Stimulated activated CD4-positive, alpha-beta T cell treated with anti-CD3 and anti-CD28 coated beads, TNF-alpha, amount 100 ng/mL, for 1 hour (primary cell): Measurements from ENCODE around the gene ATP6V1B1.
"Not testable (repeated sequence)": the region's sequence is repeated elsewhere in the genome, so short reads cannot be mapped to it uniquely, and the experiment has no call there.

Experiments used
- DNase-seq, 3 donors: peaks; one replicate each; pipeline ENCODE4 v3.0.0-alpha.2; 2020; ENCODE audit warnings: low read depth in 3 of 3, low spot score in 1 of 3

ATP6V1B1 gene

DNA sequence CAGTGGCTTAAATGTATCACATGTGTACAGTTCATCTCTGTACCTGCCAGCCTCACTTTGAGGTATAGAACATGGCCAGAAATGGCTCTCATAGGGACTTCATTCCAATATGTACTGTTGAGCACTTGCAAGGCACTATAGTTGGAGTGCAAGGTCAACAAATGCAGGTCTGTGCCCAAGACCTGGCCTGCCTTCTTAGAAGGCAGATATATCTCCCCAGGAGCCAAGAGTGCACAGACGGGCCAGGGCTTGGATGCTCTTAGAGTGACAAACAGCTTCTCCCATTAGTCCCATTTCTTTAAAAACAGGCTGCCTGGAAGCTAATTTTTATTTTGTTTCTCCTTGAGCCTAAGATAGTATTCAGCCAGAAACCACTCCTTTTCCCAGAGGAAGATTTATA is 51.7 kb downstream of the ATP6V1B1 start:
- no peak for DNase-seq

DNA sequence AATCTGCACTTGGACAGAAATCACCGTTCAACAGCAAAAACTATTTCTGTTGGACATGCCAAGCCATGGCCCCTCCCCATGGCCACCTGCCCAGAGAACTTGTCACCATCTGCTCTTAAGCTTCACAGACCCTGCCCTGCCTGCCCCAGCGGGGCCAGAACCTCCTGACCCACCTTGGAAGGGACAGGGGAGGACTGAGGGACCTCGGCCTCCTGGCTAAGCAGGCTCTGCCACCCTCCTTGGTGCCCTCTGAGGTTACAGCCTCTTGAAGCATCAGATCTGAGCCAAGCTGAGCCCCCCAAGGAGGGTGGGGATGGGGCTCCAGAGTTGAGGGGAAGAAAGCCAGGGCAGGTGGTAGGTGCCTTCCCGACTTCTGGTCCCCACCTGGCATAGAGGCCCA is 52.5 kb downstream of the ATP6V1B1 start:
- DNase-seq: no peak

DNA sequence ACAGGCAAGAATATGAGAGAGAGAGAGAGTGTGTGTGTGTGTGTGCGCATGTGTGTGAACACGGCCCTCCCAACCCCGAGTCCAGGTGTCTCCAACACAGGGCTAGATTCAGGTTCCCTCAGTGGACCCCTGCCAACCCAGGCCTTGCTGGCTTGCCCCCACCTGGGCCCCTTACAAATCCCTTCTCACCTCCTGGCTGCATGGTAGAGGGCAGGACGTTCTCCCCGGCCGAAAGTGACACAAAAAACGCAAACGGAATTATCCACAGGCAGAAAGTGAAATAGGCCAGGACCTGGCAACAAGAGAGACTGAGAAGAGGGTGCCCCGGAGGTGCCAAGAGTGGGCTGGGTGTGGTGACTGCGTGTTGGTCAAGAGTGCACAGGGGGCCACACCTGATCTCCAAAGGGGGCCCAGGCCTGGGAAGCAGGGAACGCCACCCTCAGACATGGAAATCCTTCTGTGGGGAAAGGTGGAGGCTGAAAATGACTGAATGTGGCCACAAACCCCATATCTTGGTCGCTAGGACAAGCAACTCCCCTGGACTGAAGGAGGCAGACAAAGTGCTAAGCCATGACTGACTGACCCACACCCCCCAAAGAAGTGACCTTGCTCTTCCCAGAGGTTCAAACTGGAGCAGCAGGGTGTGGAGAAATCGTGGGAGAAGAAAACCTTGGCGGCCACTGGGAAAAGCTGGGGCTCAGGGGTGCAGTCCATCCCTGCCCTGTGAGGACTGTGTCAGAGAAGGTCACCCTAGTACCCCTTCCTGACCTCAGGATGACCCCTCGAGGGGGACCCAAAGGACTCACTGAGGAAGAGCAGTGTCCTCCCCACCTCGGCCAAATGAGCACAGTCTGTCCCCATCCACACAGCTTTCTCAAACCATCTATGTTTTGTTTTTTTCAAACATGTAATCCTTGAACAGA is 53.3 kb downstream of the ATP6V1B1 start:
- DNase-seq: no peak

DNA sequence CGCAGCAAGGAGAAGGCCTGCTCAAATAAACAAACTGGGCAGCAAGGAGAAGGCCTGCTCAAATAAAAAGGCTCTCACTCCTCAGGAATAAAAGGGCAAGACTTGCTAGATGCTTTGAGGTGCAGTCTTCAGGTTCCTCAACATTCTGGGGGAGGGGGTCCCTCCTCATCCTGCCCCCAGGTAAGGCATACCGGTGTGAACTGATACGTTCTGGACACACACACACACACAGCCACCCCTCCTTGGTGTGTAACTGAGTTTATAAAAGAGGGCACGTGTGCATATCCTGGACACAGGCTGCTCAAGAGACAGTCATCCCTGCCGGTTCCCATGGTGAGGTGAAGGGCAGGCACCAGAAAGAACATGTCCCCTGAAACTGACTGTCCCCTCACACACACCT is 54.5 kb downstream of the ATP6V1B1 start:
- DNase-seq: no peak

DNA sequence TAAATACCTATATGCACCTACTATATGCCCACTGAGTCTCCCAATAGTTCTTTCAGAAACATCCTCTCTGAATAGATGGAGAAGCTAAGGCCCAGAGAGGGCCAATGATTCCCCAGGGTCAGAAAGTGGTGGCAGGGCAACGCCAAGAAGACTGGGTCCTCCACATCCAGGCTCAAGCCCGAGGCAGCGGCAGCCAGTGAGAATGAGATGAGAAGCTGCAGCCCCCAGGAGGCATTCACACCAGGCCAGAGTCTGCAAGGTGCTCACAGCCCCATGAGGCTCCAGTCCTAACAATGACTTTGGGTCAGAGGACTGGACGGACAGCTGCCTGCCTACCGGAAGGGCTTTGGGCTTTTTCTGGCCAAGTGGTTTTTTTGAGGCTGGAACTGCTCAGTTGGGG is 55.4 kb downstream of the ATP6V1B1 start:
- DNase-seq: no peak

DNA sequence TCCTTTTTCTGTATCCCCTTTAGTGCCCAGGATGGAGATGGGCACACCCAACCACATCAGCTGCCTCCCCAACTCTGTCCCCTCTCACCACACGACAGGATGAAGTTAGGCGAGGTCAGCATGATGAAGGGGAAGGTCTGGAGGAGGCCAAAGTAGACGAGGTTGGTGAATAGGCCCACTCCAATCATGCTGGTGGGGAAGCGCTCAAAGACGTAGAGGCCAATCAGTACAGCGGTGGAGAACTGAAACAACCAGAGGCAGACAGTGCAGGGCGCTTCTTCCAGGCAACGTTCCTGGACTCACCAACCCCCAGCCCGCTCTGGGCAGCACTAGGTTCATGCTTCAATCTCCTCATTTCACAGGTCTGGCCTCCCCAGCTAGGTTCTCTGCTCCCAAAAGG is 56.0 kb downstream of the ATP6V1B1 start:
- DNase-seq: no peak

DNA sequence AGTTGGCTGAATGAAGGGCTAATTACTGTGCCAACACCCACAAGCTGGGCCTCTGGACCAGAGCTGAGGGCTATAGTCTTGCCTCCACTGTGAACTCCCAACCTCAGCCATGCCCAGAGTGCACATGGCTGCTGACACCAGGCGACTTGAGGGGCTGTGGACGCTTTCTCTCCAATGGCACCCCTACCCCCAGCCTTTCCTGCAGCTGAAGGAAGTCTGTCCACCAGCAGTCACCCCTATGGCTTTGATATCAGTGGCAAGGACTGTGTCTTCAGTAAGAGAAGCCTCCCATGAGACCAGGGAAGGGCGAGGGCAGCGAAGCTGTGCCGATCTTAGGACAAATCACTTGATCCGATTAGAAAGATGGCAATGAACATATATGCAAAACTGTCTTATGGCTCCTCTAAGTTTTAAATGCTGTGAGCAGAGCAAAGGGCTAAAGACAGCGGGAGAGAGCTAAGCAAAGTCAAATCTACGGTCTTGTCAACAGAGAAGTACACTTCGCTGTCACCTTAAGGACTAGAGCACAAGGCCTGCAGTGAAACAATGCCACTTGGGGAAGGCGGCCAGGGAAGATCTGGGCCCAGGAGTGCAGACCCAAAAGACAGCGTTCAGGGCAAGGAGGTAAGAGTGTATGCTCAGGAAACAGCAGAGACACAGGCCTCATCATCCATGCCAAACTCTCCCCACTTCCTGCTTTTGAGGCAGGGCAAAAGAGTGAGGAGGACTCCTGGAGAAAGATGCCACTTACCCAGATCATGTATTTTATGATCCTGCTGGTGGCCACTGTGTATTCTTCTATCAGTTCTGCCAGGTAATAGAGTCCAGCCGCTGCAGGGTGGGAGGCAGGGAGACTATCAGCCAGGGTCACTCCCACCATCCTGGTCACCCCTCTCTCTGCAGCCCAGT is 57.5 kb downstream of the ATP6V1B1 start:
- no peak for DNase-seq

DNA sequence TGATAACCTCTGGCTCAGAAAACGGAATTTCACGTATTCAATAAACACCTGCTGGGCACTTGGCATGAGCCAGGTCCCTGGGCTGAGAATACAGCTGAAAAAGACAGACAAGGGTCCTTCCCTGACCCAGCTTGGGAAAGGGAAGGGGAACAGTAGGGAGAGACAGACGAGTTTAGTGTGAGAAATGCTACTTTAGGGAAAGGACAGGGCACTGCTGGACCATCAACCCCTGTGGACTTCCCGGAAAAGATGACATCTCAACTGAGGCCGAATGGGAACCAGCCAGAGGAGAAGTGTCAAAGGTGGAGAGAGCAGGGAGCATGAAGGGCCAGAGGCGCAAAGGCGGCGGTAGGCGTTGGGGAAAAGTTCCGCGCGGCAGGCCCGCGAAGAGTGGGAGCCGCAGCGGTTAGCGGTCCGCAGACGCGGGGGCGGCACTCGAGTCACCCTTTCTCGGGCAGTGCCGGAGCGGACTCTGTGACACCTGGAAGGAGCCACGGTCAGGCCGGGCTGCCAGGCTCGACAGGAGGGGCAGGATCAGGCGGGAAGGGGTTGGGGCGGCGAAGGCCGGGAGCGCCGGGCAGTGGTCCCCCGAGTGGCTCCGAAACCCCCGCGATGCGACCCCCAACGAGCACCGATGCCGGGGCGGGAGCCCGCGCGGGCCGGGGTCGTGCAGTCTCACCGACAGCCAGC is 58.5 kb downstream of the ATP6V1B1 start:
- peak in 1 of 3 donors; percentile 39 for DNase-seq

DNA sequence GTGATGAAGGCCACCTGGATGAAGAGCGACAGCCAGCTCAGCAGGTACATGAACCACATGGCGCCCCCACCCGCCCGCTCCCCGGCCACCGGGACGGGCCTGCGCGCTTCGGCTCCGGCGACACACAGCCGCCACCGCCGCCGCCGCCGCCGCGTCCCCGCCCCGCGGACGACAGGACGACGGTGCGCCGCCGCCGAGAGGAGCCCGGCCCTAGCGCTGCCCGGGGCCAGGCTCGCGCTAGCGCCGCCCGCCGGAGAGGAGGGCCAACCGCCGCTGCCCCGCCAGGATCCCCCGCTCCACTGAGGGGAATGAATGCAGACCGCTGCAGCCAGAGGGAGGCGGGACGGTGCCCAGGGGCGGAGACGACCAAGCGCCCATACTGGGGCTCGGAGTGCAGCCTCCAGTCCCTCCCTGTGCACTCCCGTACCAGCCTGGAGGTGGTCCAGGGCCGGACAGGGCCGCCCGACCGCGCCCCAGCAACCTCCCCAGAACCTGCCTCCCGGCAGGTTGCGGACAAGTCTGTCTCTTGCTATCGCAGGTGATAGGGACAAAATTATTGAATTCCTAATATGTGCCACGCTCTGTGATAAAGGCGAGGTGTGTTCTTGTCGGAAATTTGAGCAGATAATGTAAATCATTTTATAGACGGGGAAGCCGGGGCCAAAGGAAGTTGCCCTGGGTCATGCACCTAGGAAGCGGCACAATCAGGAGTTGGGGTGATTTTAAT is 59.2 kb downstream of the ATP6V1B1 start, which contains the start of gene TEX261:
Gene TEX261 (minus strand): TSS at position 175 of the 727 bp plus-strand sequence. CDS start 116 bp downstream, at position 59.
- DNase-seq: peak; percentile 69 to 89 (median 80)

DNA sequence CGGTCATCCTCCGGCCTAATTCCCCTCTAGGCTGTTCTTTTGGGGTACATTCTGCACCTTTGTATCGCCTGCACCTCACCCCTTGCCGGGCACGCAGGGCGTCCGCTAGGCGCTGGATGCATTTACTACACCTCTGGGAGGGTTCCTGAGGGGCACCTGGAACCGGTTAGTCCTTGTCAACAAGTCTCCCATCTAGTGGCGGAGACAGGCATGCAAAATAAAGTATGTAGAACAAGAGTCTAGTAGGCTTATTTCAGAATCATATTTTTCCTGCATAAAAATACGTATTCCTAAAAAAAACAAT is 59.7 kb downstream of the ATP6V1B1 start:
- DNase-seq: no peak

DNA sequence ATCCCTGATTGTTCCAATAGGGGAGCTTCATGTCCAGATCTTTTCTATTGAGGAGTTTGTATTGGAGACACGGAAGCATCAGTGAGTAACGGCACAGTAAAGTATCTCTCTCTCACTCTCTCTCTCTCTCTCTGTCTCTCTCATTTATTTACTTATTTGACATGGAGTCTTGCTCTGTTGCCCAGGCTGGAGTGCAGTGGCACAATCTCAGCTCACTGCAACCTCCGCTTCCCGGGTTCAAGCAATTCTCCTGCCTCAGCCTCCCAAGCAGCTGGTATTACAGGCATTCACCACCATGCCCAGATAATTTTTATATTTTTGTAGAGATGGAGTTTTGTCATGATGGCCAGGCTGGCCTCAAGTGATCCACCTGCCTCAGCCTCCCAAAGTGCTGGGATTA is 63.2 kb downstream of the ATP6V1B1 start:
- not testable (repeated sequence) for DNase-seq

DNA sequence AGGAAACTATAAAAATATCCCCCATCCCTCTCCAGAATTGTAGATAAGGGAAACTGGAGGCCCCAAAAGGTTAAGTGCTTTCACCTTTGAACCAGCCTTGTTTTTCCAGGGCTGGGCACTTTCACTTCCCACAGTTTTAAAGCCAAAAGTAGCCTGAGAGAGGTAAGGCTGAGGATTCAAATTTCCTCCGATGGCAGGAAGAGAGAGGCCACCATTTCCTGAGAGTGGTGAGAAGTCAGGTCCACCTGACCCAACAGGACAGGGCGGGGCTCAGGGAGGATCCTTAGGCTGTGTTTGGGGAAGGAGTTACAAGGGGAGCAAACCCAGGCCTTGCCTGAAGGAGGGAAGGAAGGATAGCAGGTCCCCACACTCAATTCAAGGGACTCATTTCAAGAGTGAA is 63.7 kb downstream of the ATP6V1B1 start:
- DNase-seq: no peak

DNA sequence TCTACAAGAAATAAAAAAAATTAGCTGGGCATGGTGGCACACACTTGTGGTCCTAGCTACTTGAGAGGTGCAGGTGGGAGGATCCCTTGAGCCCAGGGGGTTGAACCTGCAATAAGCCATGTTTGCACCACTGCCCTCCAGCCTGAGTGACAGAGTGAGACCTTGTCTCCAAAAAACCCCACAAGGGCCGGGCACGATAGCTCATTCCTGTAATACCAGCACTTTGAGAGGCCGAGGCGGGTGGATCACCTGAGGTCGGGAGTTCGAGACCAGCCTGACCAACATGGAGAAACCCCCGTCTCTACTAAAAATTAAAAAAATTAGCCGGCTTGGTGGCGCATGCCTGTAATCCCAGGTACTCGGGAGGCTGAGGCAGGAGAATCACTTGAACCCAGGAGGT is 64.2 kb downstream of the ATP6V1B1 start:
- DNase-seq: not testable (repeated sequence)

DNA sequence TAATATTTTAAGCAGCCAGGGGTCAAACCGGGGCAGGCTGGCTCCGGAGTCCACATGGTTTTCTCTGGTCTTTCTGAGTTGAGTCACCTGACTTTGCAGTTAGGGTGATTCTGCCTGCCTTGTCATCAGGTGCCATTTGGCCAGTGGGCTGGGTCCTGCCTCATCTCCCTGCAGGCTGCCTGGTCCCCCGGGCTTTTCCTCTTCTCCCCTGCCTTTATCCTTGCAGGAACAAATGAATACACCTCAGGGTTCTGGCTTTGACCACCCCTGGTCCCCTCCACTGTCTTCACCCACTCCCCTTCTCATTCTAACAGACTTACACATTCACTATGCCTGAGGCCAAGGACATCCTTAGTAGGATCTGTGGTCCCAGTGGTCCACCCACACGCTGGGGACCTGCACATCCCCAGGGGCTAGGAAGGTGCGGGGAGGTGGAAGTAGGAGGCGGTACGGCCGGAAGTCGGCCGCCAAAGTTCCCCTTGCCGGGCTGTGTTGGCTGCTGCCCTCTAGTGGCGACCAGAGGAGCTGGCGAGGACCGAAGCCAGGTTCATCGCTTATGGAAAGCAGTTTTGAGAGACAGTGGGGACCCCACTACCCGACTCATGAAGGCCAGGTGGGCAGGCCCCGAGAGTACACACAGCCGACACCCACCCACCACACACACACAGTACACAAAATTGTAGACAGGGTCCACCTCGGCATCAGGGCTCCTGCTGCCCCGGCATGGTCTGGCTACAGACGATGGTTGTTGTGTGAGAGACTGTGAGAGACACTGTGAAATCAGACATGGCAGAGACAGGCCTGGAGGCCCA is 65.3 kb downstream of the ATP6V1B1 start:
- peak; percentile 46 to 66 (median 55) for DNase-seq

DNA sequence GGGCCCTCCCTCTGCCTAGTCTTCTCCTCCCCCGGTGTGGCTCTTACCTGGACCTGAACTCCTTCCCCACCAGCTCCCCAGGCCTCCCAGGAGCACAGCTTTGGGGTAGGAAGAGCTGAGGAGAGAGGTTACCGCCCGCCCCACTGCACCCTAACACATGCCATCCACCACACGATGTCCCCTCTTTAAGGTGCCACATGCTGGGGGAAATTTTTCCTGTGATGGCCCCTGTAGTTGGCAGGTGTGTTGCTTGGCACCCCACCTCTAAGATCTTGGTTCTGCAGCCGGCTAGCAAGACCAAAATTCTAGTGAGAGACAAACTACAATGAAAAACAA is 65.9 kb downstream of the ATP6V1B1 start:
- no peak for DNase-seq

DNA sequence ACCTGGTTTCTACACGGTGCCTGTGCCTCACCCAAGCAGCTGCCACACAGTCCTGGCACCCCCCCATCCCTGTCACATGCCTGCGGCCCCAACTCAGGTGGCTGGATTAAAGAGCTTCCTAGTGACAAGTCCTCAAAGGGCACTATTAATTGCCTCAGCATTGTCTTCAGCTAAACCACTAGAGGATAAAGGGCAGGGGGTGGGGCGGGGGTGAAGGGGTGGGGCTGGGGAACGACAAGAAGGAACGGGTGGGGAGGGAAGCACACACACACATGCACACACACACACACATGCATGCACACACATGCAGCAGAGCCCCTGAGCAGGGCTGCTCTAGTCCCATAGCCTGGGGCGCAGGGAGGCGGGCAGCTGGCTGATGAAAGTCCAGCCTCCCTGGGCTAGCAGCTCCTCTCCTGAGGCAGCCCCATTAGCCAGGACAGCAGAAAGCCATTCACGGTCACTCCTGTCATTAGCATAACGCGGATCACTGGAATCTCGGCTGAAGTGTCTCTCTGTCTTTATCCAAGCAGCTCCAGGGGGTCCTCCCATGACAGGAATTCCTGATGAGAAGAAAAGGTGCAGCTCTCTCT is 66.4 kb downstream of the ATP6V1B1 start:
- DNase-seq: no peak

DNA sequence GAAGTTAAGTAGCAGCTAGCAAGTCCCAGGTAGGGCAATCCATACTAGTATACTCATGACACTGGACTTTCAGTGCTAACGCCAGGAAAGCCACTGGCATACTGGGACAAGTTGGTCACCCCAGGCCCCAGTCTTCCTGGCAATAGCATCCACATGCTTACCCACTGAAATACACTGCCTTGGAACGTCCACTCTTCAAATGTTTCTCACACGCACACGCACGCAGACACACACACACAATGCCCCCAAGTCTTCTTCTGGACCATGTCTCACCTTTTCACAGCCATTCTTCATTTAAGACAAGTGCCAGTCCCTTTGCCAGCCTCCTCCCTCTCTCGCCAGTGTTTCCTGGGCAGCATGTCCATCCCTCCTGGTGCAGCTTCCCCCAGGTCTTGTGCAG is 67.7 kb downstream of the ATP6V1B1 start:
- DNase-seq: no peak

DNA sequence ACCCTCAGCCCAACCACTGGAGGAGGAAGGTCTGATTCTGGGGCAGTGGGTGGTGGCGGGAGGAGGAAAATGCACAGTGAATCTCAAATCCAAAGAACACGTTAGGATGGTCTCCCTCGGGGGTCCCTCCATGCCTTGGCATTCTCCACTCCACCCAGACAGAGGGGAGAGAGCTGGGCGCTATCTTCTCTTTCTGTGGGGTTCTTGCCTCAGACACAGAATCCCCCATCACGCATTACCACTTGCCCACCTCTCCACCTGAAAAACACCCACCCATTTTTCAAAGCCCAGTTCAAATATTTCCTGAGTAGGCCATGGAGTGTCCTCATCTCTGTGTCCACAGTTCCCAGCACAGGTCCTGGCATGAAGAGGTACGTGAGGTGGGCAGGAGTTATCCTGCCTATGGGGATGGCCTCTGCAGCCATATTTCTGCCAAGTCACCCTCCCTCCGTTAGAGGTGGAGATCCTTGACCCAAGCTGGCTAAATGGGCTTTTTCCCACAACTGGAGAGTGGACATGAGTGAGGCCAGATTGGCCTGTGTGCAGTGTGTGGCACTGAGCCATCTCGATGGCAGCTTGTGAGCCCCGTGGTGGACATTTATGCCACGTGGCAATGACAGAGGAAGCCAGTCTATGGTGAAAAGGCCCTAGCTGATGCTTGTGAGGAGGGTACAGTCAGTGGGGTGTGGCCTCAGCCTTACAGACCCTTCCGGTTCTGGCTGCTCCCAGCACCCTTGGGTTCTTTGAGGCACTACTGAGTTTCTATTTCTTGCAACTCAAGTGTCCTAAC is 68.5 kb downstream of the ATP6V1B1 start:
- DNase-seq: no peak

DNA sequence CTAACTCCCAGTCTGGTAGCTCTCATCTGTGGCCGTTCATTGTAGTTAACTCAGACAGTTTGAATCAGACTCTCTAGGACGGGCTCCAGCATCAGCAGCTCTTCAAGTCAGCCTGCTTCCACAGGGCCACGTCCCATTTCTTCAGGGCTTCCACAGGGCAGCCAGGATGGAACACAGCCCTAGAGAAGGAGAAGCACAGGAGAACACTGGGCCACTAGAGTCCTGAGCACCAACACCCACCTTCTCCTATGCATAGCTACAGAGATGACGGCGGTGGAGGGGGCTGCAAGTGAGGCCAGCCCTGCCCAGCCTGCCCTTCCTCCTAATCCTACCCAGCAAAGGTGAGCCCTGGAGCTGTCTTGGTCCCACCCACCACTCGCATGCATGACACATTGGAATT is 69.2 kb downstream of the ATP6V1B1 start:
- DNase-seq: no peak
